Activated CD8-positive, alpha-beta memory T cell treated with anti-CD3 and anti-CD28 coated beads for 48 hours (primary cell): ENCODE results near the gene UGP2.
A peak's percentile ranks its signal among the peaks of the same experiment; 100 is the strongest.
"Not testable (repeated sequence)": the region's sequence is repeated elsewhere in the genome, so short reads cannot be mapped to it uniquely, and the experiment has no call there.

ENCODE experiments used
- DNase-seq, 3 experiments: peaks; one replicate each; pipeline ENCODE4 v3.0.0-alpha.2; 2020; ENCODE audit warnings: low read depth in 2 of 3, low spot score in 2 of 3

UGP2 gene

GRCh38 chr2:63841254-63842022 lies at the start of gene UGP2:
UGP2 (plus strand) TSS chr2:63841896; CDS start chr2:63842186, 290 bp downstream.
- DNase-seq, result peak; percentile 47 to 77 (median 49)

- no peak for DNase-seq
Observed at GRCh38 chr2:63792530-63792929, 49.2 kb upstream of the UGP2 start.

- DNase-seq, result no peak
Observed at GRCh38 chr2:63796366-63796765, 45.3 kb upstream of the UGP2 start.

- no peak for DNase-seq
Observed at GRCh38 chr2:63796796-63797195, 44.9 kb upstream of the UGP2 start.

- no peak for DNase-seq
Observed at GRCh38 chr2:63801455-63801854, 40.2 kb upstream of the UGP2 start.

- DNase-seq, result no peak
Observed at GRCh38 chr2:63805412-63805811, 36.3 kb upstream of the UGP2 start.

GRCh38 chr2:63808036-63808435 lies 33.7 kb upstream of the UGP2 start:
- DNase-seq, result not testable (repeated sequence)

- DNase-seq, result not testable (repeated sequence)
Observed at GRCh38 chr2:63808911-63809310, 32.8 kb upstream of the UGP2 start.

GRCh38 chr2:63811063-63811462 lies 30.6 kb upstream of the UGP2 start:
- no peak for DNase-seq

- not testable (repeated sequence) for DNase-seq
Observed at GRCh38 chr2:63811870-63812269, 29.8 kb upstream of the UGP2 start.

GRCh38 chr2:63814114-63814513 lies 27.6 kb upstream of the UGP2 start:
- DNase-seq, result no peak

GRCh38 chr2:63817382-63817781 lies 24.3 kb upstream of the UGP2 start:
- no peak for DNase-seq

- DNase-seq, result no peak
Observed at GRCh38 chr2:63818271-63818670, 23.4 kb upstream of the UGP2 start.

GRCh38 chr2:63819256-63819655 lies 22.4 kb upstream of the UGP2 start:
- DNase-seq, result no peak

GRCh38 chr2:63819765-63820717 lies 21.7 kb upstream of the UGP2 start:
- DNase-seq, result no peak

GRCh38 chr2:63820969-63821368 lies 20.7 kb upstream of the UGP2 start:
- DNase-seq, result no peak

GRCh38 chr2:63821396-63821795 lies 20.3 kb upstream of the UGP2 start:
- DNase-seq, result no peak

- DNase-seq, result no peak
Observed at GRCh38 chr2:63822478-63822877, 19.2 kb upstream of the UGP2 start.

GRCh38 chr2:63827749-63828148 lies 13.9 kb upstream of the UGP2 start:
- no peak for DNase-seq

- no peak for DNase-seq
Observed at GRCh38 chr2:63831176-63831575, 10.5 kb upstream of the UGP2 start.

GRCh38 chr2:63834401-63834800 lies 7.3 kb upstream of the UGP2 start:
- no peak for DNase-seq

- no peak for DNase-seq
Observed at GRCh38 chr2:63837036-63837594, 4.6 kb upstream of the UGP2 start.
